GM12865 (cell line): ENCODE results near the gene PLCB2.

Experiments
- DNase-seq: peaks from one replicate; pipeline ENCODE4 v3.0.0; 2010; ENCODE audit warnings: low read depth
- H3K4me3 ChIP-seq: 2 replicates; pipeline ENCODE4 v1.5.1; 2011; ENCODE audit warnings: mild to moderate bottlenecking, low read depth, low read length, control low read depth
- TF ChIP-seq, protein P1 (sequence below): IDR thresholded peaks from 2 replicates; pipeline ENCODE4 v1.5.1; 2011; ENCODE audit warnings: low read length, control low read depth, low read depth, inconsistent platforms; ENCODE audit not compliant: insufficient read depth; ENCODE audit errors: missing control alignments

PLCB2 gene

DNA sequence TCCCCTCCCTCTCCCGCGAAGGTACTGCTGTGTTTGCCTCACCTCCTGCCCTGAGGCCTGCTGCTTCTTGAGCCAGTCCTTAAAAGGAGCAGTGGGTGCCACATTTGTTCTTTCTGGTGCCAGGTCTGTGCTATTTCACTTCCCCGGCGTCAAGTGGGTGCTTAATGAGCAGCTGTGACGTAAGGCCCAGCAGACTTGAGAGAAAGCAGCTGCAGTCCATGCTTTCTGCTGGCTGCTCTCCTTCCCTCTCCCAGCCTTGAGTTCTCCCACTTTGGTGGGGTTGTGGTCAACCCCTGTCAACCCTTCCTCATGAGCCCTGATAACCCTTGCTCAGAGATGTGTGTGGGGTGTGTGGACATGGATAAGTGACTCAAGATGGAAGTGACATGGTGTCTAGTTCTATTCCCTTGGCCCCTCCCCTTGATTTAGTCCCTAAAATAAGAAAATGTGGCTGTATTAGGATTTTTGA, 22.7 kb upstream of the PLCB2 start:
- TF ChIP-seq, protein P1, sequence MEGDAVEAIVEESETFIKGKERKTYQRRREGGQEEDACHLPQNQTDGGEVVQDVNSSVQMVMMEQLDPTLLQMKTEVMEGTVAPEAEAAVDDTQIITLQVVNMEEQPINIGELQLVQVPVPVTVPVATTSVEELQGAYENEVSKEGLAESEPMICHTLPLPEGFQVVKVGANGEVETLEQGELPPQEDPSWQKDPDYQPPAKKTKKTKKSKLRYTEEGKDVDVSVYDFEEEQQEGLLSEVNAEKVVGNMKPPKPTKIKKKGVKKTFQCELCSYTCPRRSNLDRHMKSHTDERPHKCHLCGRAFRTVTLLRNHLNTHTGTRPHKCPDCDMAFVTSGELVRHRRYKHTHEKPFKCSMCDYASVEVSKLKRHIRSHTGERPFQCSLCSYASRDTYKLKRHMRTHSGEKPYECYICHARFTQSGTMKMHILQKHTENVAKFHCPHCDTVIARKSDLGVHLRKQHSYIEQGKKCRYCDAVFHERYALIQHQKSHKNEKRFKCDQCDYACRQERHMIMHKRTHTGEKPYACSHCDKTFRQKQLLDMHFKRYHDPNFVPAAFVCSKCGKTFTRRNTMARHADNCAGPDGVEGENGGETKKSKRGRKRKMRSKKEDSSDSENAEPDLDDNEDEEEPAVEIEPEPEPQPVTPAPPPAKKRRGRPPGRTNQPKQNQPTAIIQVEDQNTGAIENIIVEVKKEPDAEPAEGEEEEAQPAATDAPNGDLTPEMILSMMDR, result no peak
- no peak for DNase-seq
- H3K4me3 ChIP-seq, result no peak overlapping the region

DNA sequence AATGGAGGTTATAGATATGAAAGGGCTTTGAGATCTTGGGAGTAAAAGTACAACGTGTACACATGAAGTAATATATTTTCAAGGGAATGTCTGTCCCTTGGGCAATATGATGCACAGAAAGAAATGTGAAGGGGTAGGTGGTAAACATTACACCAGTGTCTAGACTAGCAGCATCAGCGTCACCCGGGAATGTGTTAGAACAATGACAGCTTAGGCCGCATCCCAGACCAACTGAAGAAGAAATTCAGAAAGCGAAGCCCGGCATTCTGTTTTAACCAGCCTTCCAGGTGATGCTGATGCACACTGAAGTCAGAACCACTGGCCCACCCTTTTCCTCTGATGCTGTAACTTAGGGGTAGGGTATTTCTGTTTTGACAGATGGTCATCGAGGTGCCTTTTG, 22.1 kb upstream of the PLCB2 start:
- no peak overlapping the region for H3K4me3 ChIP-seq
- DNase-seq, result no peak
- TF ChIP-seq, protein P1, result no peak

DNA sequence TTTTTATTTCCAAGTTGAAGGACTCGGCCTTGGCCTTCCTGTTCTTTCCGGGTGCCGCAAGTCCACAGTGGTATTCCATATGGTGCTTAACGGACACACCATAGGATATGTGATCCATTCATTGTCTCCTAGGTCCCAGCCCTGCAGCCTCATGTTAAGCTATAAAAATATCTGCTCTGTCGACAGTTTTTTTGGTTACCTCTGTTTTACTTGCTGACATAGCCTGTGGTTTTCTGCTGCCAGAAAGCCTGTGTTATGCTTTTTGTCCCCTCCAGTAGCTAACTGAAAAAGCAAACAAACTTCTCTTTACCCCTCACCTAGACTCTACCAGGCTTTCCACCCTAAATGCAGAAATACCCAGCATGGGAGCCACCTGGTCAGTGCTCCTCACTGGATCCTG, 21.0 kb upstream of the PLCB2 start:
- H3K4me3 ChIP-seq, result no peak overlapping the region
- TF ChIP-seq, protein P1, result no peak
- DNase-seq, result no peak

DNA sequence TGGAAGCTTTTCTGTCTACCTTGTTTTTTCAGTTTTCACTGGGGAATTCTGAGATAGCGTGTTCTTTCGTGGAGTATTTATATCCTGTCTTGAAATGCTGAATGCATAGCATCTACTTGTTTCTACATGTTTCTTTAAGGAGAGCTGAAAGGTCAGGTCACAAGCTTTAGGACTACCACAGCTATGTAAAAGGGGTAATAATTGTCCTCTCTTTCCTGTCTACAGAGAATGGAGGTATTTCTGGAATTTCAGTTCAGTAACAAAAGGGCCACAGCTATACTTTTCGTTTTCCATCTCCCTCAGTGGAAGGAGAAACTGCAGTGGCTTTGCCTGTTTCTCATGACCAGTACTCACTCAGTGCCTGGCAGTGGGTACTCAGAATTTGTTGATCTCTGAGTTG, 20.4 kb upstream of the PLCB2 start:
- no peak for DNase-seq
- no peak overlapping the region for H3K4me3 ChIP-seq
- TF ChIP-seq, protein P1, result no peak

DNA sequence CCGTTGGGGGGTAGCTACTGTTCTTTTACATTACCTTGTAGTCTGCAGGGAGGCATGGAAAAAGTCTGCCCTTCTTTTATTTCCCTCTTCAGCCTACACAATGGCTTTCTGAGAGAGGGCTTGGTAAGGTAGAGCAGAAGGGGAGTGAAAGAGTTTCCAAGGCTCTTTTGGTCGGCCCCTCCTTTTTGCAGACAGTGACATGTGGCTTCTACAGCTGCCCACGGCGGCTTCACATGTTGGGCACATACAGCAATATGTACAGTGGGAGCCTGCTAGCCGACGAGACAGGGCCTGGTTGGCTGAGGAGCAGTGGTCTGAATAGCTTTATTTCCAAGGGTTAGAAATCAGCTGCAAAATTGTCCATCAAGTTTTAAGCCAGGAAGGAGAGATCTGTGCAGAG, 19.7 kb upstream of the PLCB2 start:
- no peak for DNase-seq
- TF ChIP-seq, protein P1, result no peak
- H3K4me3 ChIP-seq, result no peak overlapping the region

DNA sequence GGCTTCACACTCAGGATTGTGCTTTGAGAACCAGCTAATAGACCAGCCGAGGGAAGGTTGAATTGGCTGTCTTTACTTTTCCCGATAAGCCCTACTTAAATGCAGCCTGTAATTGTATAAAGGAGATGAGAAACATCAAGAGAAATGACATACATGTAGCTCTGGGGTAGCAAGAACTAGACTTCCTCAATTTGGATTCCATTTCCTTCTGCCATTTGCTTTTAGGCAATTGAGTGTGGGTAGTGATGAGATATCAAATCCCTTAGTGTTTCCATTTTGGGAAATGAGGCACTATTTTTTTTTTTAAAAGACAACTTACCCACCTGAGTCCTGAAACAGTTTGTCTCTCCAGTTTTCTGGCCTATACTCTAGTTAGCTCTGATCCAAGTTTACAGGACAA, 18.0 kb upstream of the PLCB2 start:
- H3K4me3 ChIP-seq, result no peak overlapping the region
- TF ChIP-seq, protein P1, result no peak
- DNase-seq, result no peak

DNA sequence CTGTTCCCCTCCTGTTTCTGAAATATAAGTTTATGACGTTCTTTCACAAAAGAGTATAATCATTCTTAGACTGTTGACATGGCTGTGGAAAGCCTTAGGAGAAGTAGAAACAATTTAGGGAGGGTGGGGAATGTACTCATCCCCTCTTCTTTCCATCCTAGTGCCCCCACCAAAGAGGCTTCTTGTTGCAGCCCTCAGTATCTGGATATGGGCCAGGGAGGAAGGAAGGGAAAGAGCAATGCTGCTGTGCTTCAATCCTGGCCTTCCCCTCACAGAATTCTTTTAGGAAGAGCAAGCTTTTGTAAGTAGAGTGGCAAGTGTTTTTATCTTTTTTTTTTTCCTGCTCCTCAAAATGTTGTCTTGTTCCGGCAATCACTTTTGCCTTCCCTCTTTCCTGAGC, 17.5 kb upstream of the PLCB2 start:
- no peak overlapping the region for H3K4me3 ChIP-seq
- no peak for DNase-seq
- TF ChIP-seq, protein P1, result no peak
